GM10266 (cell line): Measurements from ENCODE around the gene AGXT.

Experiments used
- DNase-seq: peaks from one replicate; pipeline ENCODE4 v3.0.0; 2012; ENCODE audit errors: extremely low spot score
- TF ChIP-seq, protein P1 (sequence below): IDR thresholded peaks from 2 replicates; pipeline ENCODE4 v1.5.1; 2012; ENCODE audit warnings: mild to moderate bottlenecking, low read depth; ENCODE audit not compliant: control insufficient read depth, insufficient read depth; ENCODE audit errors: missing control alignments

The AGXT gene

GRCh38 chr2:240904216-240905175 is 35.9 kb downstream of the AGXT start:
- TF ChIP-seq, protein P1, sequence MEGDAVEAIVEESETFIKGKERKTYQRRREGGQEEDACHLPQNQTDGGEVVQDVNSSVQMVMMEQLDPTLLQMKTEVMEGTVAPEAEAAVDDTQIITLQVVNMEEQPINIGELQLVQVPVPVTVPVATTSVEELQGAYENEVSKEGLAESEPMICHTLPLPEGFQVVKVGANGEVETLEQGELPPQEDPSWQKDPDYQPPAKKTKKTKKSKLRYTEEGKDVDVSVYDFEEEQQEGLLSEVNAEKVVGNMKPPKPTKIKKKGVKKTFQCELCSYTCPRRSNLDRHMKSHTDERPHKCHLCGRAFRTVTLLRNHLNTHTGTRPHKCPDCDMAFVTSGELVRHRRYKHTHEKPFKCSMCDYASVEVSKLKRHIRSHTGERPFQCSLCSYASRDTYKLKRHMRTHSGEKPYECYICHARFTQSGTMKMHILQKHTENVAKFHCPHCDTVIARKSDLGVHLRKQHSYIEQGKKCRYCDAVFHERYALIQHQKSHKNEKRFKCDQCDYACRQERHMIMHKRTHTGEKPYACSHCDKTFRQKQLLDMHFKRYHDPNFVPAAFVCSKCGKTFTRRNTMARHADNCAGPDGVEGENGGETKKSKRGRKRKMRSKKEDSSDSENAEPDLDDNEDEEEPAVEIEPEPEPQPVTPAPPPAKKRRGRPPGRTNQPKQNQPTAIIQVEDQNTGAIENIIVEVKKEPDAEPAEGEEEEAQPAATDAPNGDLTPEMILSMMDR: no peak
- no peak for DNase-seq

DNA sequence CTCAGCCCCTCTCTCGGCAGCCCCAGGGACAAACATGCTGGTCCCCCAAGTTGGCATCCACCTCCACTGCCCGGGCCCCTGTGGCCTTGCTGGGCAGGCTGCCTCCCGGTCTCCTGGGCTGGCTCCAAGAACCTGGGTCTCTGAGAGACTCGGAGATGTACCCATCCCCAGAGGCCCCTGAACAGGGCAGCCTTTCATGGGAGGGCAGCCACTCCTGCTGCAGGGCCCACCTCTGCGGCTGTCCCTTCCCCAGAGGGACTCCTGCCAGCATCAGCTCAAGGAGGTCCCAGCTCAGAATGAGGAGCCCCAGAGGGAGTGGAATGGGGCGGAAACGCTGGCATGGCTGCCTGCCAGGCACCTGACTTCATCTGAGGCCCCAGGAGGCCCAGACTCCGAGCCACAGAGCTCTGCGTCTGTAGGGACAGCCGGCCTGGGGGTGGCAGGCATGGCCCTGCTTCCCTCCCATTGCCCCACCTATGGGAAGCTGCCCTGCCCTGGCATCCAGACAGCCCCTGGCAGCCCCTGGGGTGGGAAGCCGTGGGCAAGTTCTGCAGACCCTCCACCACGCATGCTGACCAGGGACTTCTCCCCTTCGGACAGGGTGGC is 36.7 kb downstream of the AGXT start:
- no peak for DNase-seq
- TF ChIP-seq, protein P1: no peak

DNA sequence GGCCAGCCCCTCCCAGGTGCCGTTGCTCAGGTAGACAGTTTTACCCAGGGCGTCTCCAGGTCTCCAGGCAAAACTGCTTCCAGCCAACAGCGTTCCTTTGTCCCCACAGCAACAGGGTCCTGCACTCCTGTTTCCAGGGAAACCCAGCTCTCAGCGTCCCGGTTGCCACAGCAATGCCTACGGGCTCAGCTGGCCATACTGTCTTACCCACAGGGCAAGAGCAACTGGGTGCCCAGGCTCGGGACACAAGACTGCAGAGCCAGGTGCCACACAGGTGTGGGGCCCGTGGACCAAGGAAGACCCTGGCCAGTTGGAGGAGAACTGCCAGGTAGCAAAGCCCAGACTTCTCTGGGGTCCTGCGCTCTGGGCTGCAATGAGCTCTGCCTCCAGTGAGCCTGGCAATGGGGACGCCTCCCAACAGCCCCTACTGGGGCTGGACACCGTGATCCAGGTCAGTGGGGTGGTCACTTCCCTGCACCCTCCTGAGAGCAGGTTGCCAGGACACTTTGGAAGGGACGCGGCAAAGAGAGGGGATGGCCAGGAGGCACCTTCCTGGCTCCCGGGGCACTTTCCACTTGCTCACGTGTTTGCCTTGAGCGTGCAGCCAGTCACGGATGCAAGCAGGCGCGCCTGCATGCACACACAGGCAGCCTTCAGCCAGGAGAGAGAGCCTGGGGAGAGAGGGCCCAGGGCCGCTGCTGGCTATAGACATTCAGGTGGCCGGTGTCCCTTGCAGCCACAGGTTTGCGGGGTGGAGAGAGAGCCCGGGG is 37.7 kb downstream of the AGXT start, which contains the start of gene CROCC2:
TSS of gene CROCC2 (plus strand) at position 196 of the 770 bp plus-strand sequence. CDS start at position 374, 178 bp downstream.
- DNase-seq: no peak
- TF ChIP-seq, protein P1: no peak

DNA sequence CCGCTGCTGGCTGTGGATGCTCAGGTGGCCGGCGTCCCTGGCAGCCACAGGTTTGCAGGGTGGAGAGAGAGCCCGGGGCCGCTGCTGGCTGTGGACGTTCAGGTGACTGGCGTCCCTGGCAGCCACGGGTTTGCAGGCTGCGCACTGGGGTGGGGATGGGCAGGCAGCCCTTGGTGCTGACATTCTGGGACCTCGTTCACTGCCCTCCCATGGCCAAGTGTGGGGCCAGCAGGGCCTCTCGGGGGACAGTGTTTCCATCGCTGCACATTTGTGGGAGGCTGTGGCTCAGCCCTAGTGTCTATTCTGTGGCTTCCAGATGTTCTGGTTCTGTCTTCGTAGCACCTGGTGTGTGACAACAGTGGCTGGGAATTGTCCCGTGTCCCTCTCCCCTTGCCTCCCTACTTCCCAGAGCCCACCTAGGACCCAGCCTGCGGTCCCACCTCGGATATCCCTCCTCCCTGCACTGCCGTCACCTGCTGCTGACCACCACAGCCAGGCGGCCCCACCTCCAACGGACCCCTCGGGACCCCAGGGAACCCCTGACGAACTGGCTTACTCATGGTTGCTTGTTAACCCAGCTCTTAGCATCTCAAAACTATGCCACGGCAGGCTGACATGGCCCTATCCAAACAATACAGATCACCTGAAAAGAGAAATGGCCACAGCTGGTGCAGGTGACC is 38.4 kb downstream of the AGXT start:
- TF ChIP-seq, protein P1: no peak
- DNase-seq: no peak

DNA sequence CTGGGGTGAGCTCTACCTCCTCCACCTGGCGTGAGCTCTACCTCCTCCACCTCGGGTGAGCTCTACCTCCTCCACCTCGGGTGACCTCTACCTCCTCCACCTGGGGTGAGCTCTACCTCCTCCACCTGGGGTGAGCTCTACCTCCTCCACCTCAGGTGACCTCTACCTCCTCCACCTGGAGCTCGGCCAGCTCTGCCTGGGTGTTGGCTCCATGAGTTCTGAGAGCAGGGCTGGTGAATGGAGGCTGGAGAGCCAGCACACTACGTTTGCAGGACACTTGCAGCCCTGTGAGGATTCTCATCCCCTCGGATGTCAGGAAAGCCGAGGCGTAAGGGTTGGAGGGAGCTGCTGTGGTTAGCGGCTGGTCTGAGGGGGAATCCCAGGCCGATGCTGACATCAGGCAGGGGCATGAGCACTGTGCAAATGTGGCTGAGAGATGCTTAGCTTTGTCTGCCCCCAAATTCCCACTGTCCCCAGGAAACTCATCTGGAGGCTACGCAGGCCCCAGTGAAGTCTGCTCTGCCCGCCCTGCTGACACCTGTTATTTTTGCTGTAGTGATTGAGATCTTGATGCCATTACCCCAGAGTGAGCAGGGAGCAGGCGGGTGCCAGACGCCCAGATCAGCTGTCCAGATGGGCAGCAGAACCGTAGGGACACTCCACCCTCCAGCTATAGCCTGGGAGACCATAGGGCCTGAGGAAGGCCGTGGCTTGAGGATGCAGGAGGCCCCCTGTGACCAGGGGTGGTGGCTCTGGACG is 40.8 kb downstream of the AGXT start:
- TF ChIP-seq, protein P1: no peak
- no peak for DNase-seq

DNA sequence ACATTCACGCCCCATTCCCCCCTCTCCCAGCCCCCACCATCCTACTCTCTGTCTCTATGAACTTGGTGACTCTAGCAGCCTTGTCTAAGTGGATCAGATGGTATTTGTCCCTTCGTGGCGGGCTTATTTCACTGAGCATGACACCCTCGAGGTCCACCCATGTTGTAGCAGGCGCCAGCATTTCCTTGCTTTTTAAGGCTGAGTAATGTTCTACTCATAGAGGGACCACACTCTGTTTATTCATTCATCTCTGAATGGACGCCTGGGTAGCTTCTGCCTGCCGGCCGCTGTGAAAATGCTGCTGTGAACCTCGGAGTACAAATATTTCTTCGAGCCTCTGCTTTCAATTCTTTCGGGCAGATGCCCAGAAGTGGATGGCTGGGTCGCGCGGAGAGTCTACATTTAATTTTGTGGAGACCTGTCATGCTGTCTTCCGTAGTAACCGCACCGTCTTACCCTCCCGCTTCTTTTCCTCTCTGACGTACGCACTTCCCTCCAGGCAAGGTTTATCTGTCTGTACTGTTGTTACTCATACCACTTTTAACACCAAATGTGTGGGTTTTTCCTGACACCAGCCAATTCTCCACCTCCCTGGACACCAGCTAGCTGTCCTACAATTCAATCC is 43.1 kb downstream of the AGXT start:
- no peak for DNase-seq
- TF ChIP-seq, protein P1: no peak
